ENCODE data around the gene DYNLRB2.

DYNLRB2 gene

DNA sequence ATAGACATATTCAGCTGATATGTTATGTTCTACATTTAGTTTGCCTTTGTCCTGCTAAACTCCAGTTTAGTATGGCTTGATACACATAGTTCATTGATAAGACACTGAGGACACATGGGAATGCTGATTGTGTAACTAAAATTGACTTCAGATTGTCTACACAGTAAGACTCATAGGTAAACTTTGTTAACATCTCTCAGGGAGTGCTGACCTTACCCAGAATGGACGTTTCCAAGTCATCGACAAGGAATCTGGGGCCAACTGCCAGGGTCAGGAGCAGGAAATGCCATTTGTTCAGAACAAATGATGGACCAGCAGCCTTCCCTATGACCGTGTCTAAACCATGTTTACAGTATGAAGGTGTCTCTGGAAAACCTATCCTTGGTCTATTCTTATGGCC is 58.7 kb downstream of the DYNLRB2 start:
- H3K4me3 ChIP-seq (ENCODE audit: low read depth, low read length), result no peak overlapping the region
- DNase-seq (ENCODE audit: low read depth), result no peak
- in situ Hi-C loops (cut with HindIII; ENCODE audit: low sequenced_read_pairs), result no loop called here
- TF ChIP-seq CTCF (IDR thresholded peaks at IDR 0.05; ENCODE audit: low read depth, low read length, missing control alignments), result no peak

Data from astrocyte of the cerebellum (primary cell).